Activated naive CD8-positive, alpha-beta T cell treated with anti-CD3 and anti-CD28 coated beads for 36 hours (primary cell): ENCODE measurements around the gene TK2. TPM values are rescaled to one million over a fixed set of nuclear protein-coding genes. Genes with fewer than 3 reads are reported as not detected.
"Not testable (repeated sequence)": the region's sequence is repeated elsewhere in the genome, so short reads cannot be mapped to it uniquely, and the experiment has no call there.

Experiments used
- DNase-seq: peaks from one replicate; pipeline ENCODE4 v3.0.0; 2021
- H3K27ac Mint-ChIP-seq: one replicate; pipeline ENCODE4 v1.8.0; 2022; ENCODE audit warnings: mild to moderate bottlenecking, moderate library complexity, mixed read lengths
- H3K27me3 Mint-ChIP-seq: one replicate; pipeline ENCODE4 v1.8.0; 2022; ENCODE audit warnings: mild to moderate bottlenecking, mixed read lengths
- H3K36me3 Mint-ChIP-seq: one replicate; pipeline ENCODE4 v1.8.0; 2021; ENCODE audit warnings: mild to moderate bottlenecking, mixed read lengths
- H3K4me1 Mint-ChIP-seq: one replicate; pipeline ENCODE4 v1.8.0; 2021; ENCODE audit warnings: mixed read lengths
- H3K4me3 Mint-ChIP-seq: one replicate; pipeline ENCODE4 v1.8.0; 2022; ENCODE audit warnings: mild to moderate bottlenecking, moderate library complexity, mixed read lengths
- H3K9me3 Mint-ChIP-seq: one replicate; pipeline ENCODE4 v1.8.0; 2022; ENCODE audit warnings: mixed read lengths
- total RNA-seq, 2 experiments: library from RNA; stranded (reverse); gene quantifications; one replicate each; pipeline ENCODE4 v1.2.3, GENCODE V29; 2021

TK2 gene
- total RNA-seq, 2 experiments from 2014 or later: 5.6 to 6.9 TPM

GRCh38 chr16:66580605-66581209 is 30.8 kb upstream of the TK2 start:
- Mint-ChIP-seq H3K4me3 (no peak overlapping the region), H3K9me3 (no peaks in the 10 kb centered on the region), H3K4me1 (peaks cover 10% of the 10 kb centered on the region), H3K27ac (no peak overlapping the region), H3K36me3 (no peaks in the 10 kb centered on the region), H3K27me3 (peaks cover 39% of the 10 kb centered on the region)
- no peak for DNase-seq

- Mint-ChIP-seq H3K4me1 (peaks cover 10% of the 10 kb centered on the region), H3K27me3 (peaks cover 37% of the 10 kb centered on the region), H3K9me3 (no peaks in the 10 kb centered on the region), H3K27ac (no peak within 1 kb of the TSS), H3K36me3 (no peaks in the 10 kb centered on the region), H3K4me3 (peak within 1 kb of the TSS; percentile 54)
- DNase-seq: no peak
Observed at GRCh38 chr16:66578651-66579531, 29.0 kb upstream of the TK2 start, which contains the start of gene CMTM2. TSS of gene CMTM2 (plus strand) at chr16:66579463. CDS start at chr16:66579608, 145 bp downstream.

GRCh38 chr16:66576296-66576695 is 26.4 kb upstream of the TK2 start:
- H3K9me3 Mint-ChIP-seq: no peaks in the 10 kb centered on the region
- H3K4me3 Mint-ChIP-seq: no peak overlapping the region
- no peaks in the 10 kb centered on the region for H3K36me3 Mint-ChIP-seq
- no peak overlapping the region for H3K27ac Mint-ChIP-seq
- peaks cover 37% of the 10 kb centered on the region for H3K27me3 Mint-ChIP-seq
- no peak for DNase-seq
- peaks cover 8% of the 10 kb centered on the region for H3K4me1 Mint-ChIP-seq

GRCh38 chr16:66575060-66575459 is 25.1 kb upstream of the TK2 start:
- DNase-seq: no peak
- peaks cover 27% of the 10 kb centered on the region for H3K27me3 Mint-ChIP-seq
- no peak overlapping the region for H3K27ac Mint-ChIP-seq
- no peak overlapping the region for H3K4me3 Mint-ChIP-seq
- no peaks in the 10 kb centered on the region for H3K36me3 Mint-ChIP-seq
- H3K4me1 Mint-ChIP-seq: peaks cover 5% of the 10 kb centered on the region
- H3K9me3 Mint-ChIP-seq: no peaks in the 10 kb centered on the region

GRCh38 chr16:66574531-66574930 is 24.6 kb upstream of the TK2 start:
- Mint-ChIP-seq H3K4me1 (peaks cover 5% of the 10 kb centered on the region), H3K36me3 (no peaks in the 10 kb centered on the region), H3K27ac (no peak overlapping the region), H3K27me3 (peaks cover 22% of the 10 kb centered on the region), H3K9me3 (no peaks in the 10 kb centered on the region), H3K4me3 (no peak overlapping the region)
- no peak for DNase-seq

- Mint-ChIP-seq H3K27ac (no peak overlapping the region), H3K9me3 (no peaks in the 10 kb centered on the region), H3K27me3 (peaks cover 18% of the 10 kb centered on the region), H3K36me3 (no peaks in the 10 kb centered on the region), H3K4me1 (peaks cover 5% of the 10 kb centered on the region), H3K4me3 (no peak overlapping the region)
- DNase-seq: no peak
Observed at GRCh38 chr16:66574081-66574480, 24.2 kb upstream of the TK2 start.

GRCh38 chr16:66572356-66572755 is 22.4 kb upstream of the TK2 start:
- H3K36me3 Mint-ChIP-seq: peaks cover 6% of the 10 kb centered on the region
- H3K4me3 Mint-ChIP-seq: no peak overlapping the region
- DNase-seq: no peak
- peaks cover 7% of the 10 kb centered on the region for H3K4me1 Mint-ChIP-seq
- no peaks in the 10 kb centered on the region for H3K9me3 Mint-ChIP-seq
- no peak overlapping the region for H3K27ac Mint-ChIP-seq
- H3K27me3 Mint-ChIP-seq: peaks cover 2% of the 10 kb centered on the region

GRCh38 chr16:66569827-66570405 is 20.0 kb upstream of the TK2 start:
- Mint-ChIP-seq H3K27ac (no peak overlapping the region), H3K27me3 (no peaks in the 10 kb centered on the region), H3K4me3 (no peak overlapping the region), H3K36me3 (peaks cover 23% of the 10 kb centered on the region), H3K4me1 (peaks cover 11% of the 10 kb centered on the region), H3K9me3 (no peaks in the 10 kb centered on the region)
- DNase-seq: no peak

GRCh38 chr16:66569131-66569530 is 19.2 kb upstream of the TK2 start:
- no peak overlapping the region for H3K27ac Mint-ChIP-seq
- H3K36me3 Mint-ChIP-seq: peaks cover 27% of the 10 kb centered on the region
- no peaks in the 10 kb centered on the region for H3K27me3 Mint-ChIP-seq
- H3K9me3 Mint-ChIP-seq: no peaks in the 10 kb centered on the region
- no peak for DNase-seq
- H3K4me1 Mint-ChIP-seq: peaks cover 13% of the 10 kb centered on the region
- no peak overlapping the region for H3K4me3 Mint-ChIP-seq

- Mint-ChIP-seq H3K4me3 (no peak overlapping the region), H3K4me1 (peaks cover 20% of the 10 kb centered on the region), H3K36me3 (peaks cover 32% of the 10 kb centered on the region), H3K27ac (no peak overlapping the region), H3K27me3 (no peaks in the 10 kb centered on the region), H3K9me3 (no peaks in the 10 kb centered on the region)
- DNase-seq: no peak
Observed at GRCh38 chr16:66568355-66568754, 18.4 kb upstream of the TK2 start.

- not testable (repeated sequence) for H3K9me3 Mint-ChIP-seq, DNase-seq, H3K27me3 Mint-ChIP-seq, H3K4me3 Mint-ChIP-seq, H3K27ac Mint-ChIP-seq
- Mint-ChIP-seq H3K36me3 (peaks cover 34% of the 10 kb centered on the region), H3K4me1 (peaks cover 27% of the 10 kb centered on the region)
Observed at GRCh38 chr16:66567270-66567669, 17.3 kb upstream of the TK2 start.

GRCh38 chr16:66566051-66566901 is 16.4 kb upstream of the TK2 start, which contains the start of gene CMTM1:
TSS of gene CMTM1 (plus strand) at chr16:66566439. CDS start at chr16:66566514, 75 bp downstream.
- DNase-seq: no peak
- Mint-ChIP-seq H3K27me3 (no peaks in the 10 kb centered on the region), H3K4me1 (peaks cover 33% of the 10 kb centered on the region), H3K27ac (no peak within 1 kb of the TSS), H3K9me3 (no peaks in the 10 kb centered on the region), H3K36me3 (peaks cover 35% of the 10 kb centered on the region), H3K4me3 (no peak within 1 kb of the TSS)

GRCh38 chr16:66563574-66564334 is 13.8 kb upstream of the TK2 start:
- Mint-ChIP-seq H3K27ac (peak overlapping the region; percentile 12), H3K4me1 (peaks cover 44% of the 10 kb centered on the region), H3K9me3 (no peaks in the 10 kb centered on the region), H3K27me3 (no peaks in the 10 kb centered on the region), H3K36me3 (peaks cover 39% of the 10 kb centered on the region), H3K4me3 (no peak overlapping the region)
- DNase-seq: no peak

GRCh38 chr16:66562986-66563385 is 13.1 kb upstream of the TK2 start:
- Mint-ChIP-seq H3K36me3 (peaks cover 41% of the 10 kb centered on the region), H3K27ac (no peak overlapping the region), H3K4me1 (peaks cover 50% of the 10 kb centered on the region), H3K9me3 (no peaks in the 10 kb centered on the region), H3K4me3 (no peak overlapping the region), H3K27me3 (no peaks in the 10 kb centered on the region)
- no peak for DNase-seq
